T-helper 1 cell treated with Interleukin-12 subunit alpha and Interleukin-12 subunit beta and Interleukin-4 antibody, amounts not matched to agents 30 μg/mL and 1 μg/mL, for 36 hours (primary cell): ENCODE data around the gene THADA.
A peak's percentile ranks its signal among the peaks of the same experiment; 100 is the strongest.
"Not testable (repeated sequence)": the region's sequence is repeated elsewhere in the genome, so short reads cannot be mapped to it uniquely, and the experiment has no call there.

Source experiments
- H3K27ac Mint-ChIP-seq: one replicate; pipeline ENCODE4 v1.8.0; 2021; ENCODE audit warnings: mild to moderate bottlenecking, mixed read lengths
- H3K27me3 Mint-ChIP-seq: one replicate; pipeline ENCODE4 v1.8.0; 2021; ENCODE audit warnings: low read depth, mixed read lengths
- H3K36me3 Mint-ChIP-seq: one replicate; pipeline ENCODE4 v1.8.0; 2021; ENCODE audit warnings: low read depth, mixed read lengths
- H3K4me1 Mint-ChIP-seq: one replicate; pipeline ENCODE4 v1.8.0; 2021; ENCODE audit warnings: low read depth, mixed read lengths
- H3K4me3 Mint-ChIP-seq: one replicate; pipeline ENCODE4 v1.8.0; 2021; ENCODE audit warnings: mild to moderate bottlenecking, moderate library complexity, mixed read lengths
- H3K9me3 Mint-ChIP-seq: one replicate; pipeline ENCODE4 v1.8.0; 2021; ENCODE audit warnings: mixed read lengths

THADA gene

DNA sequence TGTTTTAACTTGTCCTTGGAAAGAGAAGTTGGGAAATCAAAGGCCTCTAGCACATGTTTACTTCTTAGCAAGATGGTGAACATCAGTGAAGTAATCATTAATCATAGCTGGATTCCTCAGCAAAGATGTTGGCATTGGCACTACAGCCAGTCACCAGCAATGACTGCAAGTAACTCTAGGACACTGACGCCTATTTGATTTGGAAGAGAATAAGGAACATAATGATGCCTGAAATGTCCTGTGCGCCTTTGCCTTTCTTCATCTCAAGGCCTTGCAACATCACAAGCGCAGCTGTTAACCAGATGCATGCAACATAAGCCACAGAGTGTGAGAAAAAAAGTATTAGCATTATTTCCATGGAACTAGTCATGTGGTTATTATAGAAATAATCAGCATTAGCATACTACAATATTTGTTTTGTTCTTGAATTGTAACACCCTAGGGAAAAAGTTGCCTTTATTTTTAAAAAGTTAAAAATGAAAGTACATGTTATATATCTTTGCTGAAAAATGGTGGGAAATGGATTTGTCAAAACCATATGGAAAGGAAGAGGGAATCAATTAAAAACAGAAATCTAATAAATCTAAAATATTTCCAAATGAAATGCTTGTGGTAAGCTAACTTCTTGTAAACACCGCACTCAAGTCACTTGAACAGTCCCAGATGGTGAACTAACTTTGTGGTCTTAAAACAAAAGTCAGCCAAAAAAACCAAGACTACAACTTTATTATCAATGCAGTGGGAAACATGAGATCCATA is 55.6 kb downstream of the THADA start:
- Mint-ChIP-seq H3K27ac (no peak overlapping the region), H3K4me1 (peaks cover 19% of the 10 kb centered on the region), H3K27me3 (no peaks in the 10 kb centered on the region), H3K36me3 (peaks cover 13% of the 10 kb centered on the region), H3K9me3 (no peaks in the 10 kb centered on the region), H3K4me3 (no peak overlapping the region)

DNA sequence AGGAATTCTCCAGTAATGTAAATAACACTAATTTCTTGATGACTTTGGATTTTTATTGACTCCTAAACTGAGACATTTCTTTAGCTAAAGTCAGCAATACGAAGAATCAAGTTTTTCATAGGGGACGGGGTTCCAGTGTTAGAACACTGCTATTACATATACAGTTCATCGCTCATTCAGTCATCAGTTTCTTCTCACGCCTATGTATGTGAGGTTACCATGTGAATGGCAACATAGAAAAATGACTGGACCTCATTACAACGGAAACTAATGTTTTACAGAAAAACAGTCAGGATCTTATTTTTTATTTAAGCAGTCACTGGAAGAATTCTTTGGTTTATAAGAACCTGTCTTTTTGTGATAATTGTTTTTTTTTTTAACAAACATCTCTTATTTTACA is 56.4 kb downstream of the THADA start:
- Mint-ChIP-seq H3K4me3 (no peak overlapping the region), H3K4me1 (peaks cover 19% of the 10 kb centered on the region), H3K9me3 (no peaks in the 10 kb centered on the region)

DNA sequence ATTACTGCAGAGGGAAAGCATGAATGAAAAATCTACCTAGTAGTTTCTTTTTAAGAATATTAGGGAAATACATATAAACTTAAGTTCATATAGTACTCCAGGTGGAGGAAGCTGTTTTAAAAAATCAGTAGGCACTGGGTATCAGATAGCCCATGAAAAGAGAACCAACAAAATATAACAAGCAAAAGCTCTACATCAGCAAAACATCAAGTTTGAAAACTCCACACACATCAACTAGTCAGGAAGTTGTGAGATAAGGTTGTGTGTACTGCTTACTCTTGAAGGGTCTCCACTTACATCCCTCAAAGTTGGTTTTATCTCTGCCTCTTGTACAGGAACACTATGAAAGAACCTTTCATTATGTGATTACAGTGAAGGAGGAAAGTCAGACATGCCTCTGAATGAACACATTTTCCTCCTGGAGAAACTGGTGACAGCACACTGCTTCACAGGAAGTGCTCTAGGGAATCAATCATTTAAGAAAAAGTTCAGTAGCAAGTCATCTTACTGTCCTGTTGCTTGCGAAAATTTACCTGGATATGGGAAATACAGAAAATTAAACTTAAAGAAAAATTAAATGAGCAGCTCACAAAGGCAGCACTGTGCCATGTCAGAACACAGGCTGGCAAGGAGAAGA is 57.7 kb downstream of the THADA start:
- H3K4me3 Mint-ChIP-seq, result no peak overlapping the region
- peak overlapping the region; percentile 22 for H3K27ac Mint-ChIP-seq
- H3K4me1 Mint-ChIP-seq, result peaks cover 19% of the 10 kb centered on the region
- H3K36me3 Mint-ChIP-seq, result peaks cover 22% of the 10 kb centered on the region
- no peaks in the 10 kb centered on the region for H3K9me3 Mint-ChIP-seq
- H3K27me3 Mint-ChIP-seq, result no peaks in the 10 kb centered on the region

More for the DNA sequence above, 56.4 kb downstream of the THADA start:
- Mint-ChIP-seq H3K27ac (no peak overlapping the region), H3K36me3 (peaks cover 19% of the 10 kb centered on the region), H3K27me3 (no peaks in the 10 kb centered on the region)

DNA sequence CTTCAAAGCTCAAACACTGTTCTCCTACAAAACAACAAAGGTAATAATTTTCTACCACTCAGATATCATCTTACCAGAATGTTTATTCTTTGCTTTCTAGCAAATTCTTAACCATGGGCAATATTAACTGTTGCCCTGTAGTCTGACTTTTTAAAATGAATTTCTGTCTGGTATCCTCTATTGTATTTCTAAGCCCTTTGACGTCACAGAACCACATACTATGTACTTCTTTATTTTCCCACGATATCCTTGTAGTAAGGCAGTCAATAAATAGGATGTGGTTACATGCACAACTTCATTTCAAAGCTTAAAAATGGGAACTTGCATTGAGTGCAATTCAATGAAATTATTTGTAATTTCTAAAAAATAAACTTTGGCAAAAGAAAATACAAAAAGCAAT is 58.7 kb downstream of the THADA start:
- Mint-ChIP-seq H3K27me3 (no peaks in the 10 kb centered on the region), H3K4me3 (no peak overlapping the region), H3K9me3 (no peaks in the 10 kb centered on the region), H3K27ac (no peak overlapping the region), H3K4me1 (peaks cover 19% of the 10 kb centered on the region), H3K36me3 (peaks cover 24% of the 10 kb centered on the region)

DNA sequence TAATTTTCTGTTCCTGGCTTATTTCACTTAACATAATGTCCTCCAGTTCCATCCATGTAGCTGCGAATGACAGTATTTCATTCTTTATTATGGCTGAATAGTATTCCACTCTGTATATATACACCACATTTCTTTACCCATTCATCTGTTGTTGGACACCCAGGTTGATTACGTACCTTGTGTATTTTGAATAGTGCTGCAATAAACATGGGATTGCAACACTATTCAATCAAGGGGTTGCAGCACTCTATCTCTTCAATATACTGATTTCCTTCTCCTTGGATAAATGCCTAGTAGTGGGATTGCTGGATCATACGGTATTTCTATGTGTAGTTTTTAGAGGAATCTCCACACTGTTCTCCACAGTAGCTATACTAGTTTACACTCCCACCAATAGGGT is 61.3 kb downstream of the THADA start:
- Mint-ChIP-seq H3K27ac (no peak overlapping the region), H3K27me3 (no peaks in the 10 kb centered on the region), H3K36me3 (peaks cover 28% of the 10 kb centered on the region), H3K9me3 (no peaks in the 10 kb centered on the region), H3K4me3 (no peak overlapping the region), H3K4me1 (peaks cover 13% of the 10 kb centered on the region)

DNA sequence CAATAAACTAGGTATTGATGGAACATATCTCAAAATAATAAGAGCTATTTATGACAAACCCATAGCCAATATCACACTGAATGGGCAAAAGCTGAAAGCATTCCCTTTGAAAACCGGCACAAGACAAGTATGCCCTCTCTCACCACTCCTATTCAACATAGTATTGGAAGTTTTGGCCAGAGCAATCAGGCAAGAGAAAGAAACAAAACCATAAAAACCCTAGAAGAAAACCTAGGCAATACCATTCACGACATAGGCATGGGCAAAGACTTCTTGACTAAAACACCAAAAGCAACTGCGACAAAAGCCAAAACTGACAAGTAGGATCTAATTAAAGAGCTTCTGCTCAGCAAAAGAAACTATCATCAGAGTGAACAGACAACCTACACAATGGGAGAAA is 63.3 kb downstream of the THADA start:
- H3K9me3 Mint-ChIP-seq, H3K4me1 Mint-ChIP-seq: not testable (repeated sequence)
- peaks cover 24% of the 10 kb centered on the region for H3K36me3 Mint-ChIP-seq

DNA sequence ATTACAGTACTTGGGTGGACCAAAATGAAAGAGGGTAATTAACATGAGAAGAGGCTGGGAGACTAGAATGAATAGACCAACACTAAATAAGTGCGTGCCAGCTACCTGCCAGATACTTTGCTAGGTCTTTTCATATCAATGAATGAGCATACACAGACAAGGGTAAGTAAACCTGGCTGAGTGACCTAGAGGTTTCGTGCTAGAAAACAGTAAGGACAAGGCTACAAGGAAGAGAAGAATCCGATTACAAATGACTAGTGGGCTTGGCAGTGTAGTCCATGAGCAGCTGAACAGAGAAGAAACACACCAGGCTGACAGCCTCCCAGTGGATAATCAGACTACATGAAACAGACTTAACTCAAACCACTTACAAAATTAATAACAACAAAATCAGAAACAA is 64.6 kb downstream of the THADA start:
- no peak overlapping the region for H3K27ac Mint-ChIP-seq

More for the DNA sequence above, 63.3 kb downstream of the THADA start:
- H3K4me3 Mint-ChIP-seq, H3K27ac Mint-ChIP-seq, H3K27me3 Mint-ChIP-seq: not testable (repeated sequence)

DNA sequence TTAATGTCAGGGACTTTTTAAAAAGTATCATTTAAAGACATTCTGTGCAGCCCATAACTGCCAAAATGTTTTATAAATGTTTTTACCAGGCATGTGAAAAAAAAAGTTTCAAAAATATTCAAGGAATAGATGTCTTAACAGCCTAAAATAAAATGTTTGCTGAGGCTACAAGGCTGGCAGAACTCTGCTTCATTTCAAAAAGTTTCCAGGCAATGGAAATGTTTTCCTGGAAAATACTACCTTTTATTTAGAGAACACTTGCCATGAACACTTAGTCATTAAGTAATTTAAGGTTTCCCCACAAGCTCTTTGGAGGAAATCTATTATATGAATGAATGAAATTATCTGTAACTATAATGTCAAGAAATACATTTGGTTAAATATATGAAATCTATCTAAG is 68.8 kb downstream of the THADA start:
- H3K36me3 Mint-ChIP-seq, result peaks cover 36% of the 10 kb centered on the region
- peaks cover 17% of the 10 kb centered on the region for H3K9me3 Mint-ChIP-seq
- no peak overlapping the region for H3K4me3 Mint-ChIP-seq

More for the DNA sequence above, 64.6 kb downstream of the THADA start:
- Mint-ChIP-seq H3K4me1 (no peaks in the 10 kb centered on the region), H3K4me3 (no peak overlapping the region), H3K27me3 (no peaks in the 10 kb centered on the region), H3K9me3 (peaks cover under 1% of the 10 kb centered on the region), H3K36me3 (peaks cover 30% of the 10 kb centered on the region)

DNA sequence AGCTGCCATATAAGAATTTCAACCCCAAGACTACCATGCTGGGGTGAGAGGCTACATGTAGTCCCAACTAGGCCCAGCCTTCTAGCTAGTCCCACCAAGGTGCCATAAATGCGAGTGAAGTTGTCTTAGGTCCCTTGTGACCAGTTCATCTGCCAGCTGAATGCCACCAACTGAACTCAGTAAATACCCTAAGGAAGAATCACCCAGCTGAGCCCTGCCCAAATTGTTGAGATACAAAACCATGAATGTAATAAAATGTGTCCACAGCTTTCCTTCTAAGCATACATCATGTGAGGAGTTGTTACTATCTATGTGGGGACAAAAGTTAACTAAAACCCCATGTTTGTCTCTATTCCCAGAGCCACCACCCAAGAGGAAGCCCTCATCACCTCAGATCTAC is 70.3 kb downstream of the THADA start:
- H3K27me3 Mint-ChIP-seq, result no peaks in the 10 kb centered on the region
- H3K4me1 Mint-ChIP-seq, result peaks cover 6% of the 10 kb centered on the region
- peaks cover 30% of the 10 kb centered on the region for H3K36me3 Mint-ChIP-seq
- H3K4me3 Mint-ChIP-seq, result no peak overlapping the region
- no peak overlapping the region for H3K27ac Mint-ChIP-seq
- peaks cover 17% of the 10 kb centered on the region for H3K9me3 Mint-ChIP-seq

More for the DNA sequence above, 68.8 kb downstream of the THADA start:
- Mint-ChIP-seq H3K27me3 (no peaks in the 10 kb centered on the region), H3K4me1 (peaks cover 6% of the 10 kb centered on the region), H3K27ac (no peak overlapping the region)

DNA sequence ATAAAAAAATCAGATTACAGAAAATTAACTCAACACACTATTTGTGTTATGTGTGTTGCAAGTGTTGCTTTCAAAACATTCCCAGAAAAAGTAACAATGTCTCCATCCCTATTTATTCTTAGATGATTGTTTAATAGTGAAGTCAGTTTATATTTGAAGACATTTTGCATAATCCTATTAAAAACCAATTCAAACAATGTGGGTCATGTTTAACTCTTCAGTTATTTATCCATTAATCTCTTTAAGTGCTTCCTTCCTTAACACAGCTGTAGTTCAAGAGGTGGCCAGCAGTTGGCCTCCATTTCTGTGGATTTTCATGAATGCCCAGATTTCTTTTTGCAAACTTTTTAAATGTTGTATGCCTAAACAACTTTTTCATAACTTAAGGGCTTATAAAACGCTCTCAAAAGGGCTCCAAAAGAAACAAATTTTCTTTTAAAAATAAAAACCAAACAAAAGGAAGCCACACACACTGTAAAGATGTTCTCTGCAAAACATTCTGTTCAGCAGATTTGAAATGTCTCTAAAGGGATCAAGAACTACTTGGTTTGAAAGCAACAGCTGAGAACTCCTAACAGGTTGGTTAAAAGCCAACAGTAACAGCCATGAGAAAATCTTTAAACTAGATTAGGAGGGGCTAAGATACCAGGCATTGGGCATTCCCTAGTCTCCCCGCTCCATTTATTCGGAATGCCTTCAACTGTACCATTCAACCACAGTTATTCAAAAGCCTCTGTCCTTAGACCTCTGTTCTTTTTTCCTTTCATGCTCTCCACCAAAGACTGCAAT is 71.5 kb downstream of the THADA start:
- Mint-ChIP-seq H3K4me1 (peaks cover 10% of the 10 kb centered on the region), H3K9me3 (peaks cover 17% of the 10 kb centered on the region), H3K27me3 (no peaks in the 10 kb centered on the region), H3K4me3 (no peak overlapping the region), H3K36me3 (peaks cover 30% of the 10 kb centered on the region), H3K27ac (no peak overlapping the region)

DNA sequence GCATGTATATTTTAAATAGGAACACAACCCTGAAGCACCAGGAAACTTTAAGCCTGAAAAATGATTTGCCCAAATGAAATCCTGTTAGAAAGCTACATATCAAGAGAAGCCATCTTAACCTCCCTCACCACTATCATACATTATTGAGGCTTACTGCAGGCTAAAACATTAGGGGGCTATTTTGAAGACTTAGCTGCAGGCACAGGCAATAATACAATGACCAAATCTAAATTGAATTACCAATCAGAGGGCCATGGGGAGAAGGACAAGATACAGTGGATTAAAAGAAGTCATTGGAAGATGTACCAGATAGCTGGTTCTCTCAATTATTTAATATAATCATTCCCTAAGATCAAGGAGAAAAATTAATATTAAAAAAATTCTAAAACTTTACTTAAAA is 73.7 kb downstream of the THADA start:
- Mint-ChIP-seq H3K27me3 (no peaks in the 10 kb centered on the region), H3K27ac (no peak overlapping the region), H3K9me3 (peaks cover 17% of the 10 kb centered on the region), H3K4me3 (no peak overlapping the region), H3K36me3 (peaks cover 28% of the 10 kb centered on the region), H3K4me1 (peaks cover 18% of the 10 kb centered on the region)

DNA sequence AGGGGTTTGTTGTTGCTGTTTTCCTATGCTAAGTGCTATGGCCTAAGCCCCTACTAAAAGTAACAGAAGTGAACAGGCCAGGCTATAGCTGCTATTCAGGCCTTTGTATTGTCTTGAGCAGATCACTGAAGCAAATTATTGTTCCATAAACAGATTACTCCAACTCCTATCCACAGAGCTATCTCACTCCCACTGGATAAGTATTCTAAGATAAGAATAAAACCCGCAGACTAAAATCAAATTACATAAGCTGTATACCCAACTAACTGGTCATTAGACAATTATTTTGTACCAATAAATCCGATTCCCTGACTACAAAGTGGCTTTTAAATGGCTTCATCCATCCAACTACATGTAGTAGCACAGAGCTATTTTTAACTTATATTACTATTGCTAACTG is 74.3 kb downstream of the THADA start:
- Mint-ChIP-seq H3K36me3 (peaks cover 25% of the 10 kb centered on the region), H3K4me1 (peaks cover 18% of the 10 kb centered on the region), H3K4me3 (no peak overlapping the region), H3K9me3 (peaks cover 17% of the 10 kb centered on the region), H3K27me3 (no peaks in the 10 kb centered on the region), H3K27ac (no peak overlapping the region)

DNA sequence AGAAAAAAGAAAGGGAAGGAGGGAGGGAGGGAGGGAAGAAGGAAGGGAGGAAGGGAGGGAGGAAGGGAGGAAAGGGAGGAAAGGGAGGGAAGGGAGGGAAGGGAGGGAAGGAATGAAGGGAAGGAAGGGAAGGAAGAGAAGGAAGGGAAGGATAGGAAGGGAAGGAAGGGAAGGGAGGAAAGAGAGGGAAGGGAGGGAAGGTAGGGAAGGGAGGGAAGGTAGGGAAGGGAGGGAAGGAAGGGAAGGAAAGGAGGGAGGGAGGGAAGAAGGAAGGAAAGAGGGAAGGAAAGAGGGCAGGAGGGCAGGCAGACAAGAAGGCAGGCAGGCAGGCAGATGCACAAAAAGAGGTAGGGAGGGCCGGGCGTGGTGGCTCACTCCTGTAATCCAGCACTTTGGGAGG is 74.9 kb downstream of the THADA start:
- H3K4me3 Mint-ChIP-seq, result no peak overlapping the region
- H3K9me3 Mint-ChIP-seq, result peaks cover 13% of the 10 kb centered on the region
- peaks cover 19% of the 10 kb centered on the region for H3K36me3 Mint-ChIP-seq
- no peaks in the 10 kb centered on the region for H3K27me3 Mint-ChIP-seq
- H3K4me1 Mint-ChIP-seq, result peaks cover 18% of the 10 kb centered on the region
- no peak overlapping the region for H3K27ac Mint-ChIP-seq

DNA sequence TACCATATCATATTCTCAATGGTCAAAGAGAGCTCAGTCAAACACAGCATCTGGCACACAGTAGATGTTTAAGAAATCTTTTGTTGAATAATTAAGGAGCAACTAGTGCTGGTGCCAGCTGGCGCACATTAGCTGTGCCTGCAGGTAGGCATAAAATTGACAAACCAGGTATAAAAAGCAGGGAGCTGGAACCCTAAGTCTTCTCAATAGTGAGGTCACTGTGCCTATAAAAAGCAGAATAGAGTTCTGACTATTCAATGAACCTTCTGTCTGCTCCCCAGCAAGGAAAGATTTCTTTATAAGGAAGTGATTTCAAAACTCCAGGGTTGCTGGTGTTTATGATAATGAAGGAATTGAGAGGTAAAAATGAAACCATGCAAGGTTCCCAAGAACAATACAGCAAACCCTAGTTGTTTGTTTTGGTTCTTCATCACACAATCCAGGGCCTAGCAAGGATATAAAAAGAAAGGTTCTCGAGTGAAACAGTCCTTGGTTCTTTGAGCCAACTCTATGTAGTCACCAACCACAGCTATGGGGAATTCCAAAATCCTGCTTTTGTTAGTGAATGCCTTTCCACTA is 76.1 kb downstream of the THADA start:
- no peak overlapping the region for H3K27ac Mint-ChIP-seq
- H3K4me1 Mint-ChIP-seq, result peaks cover 13% of the 10 kb centered on the region
- H3K36me3 Mint-ChIP-seq, result peaks cover 7% of the 10 kb centered on the region
- H3K27me3 Mint-ChIP-seq, result no peaks in the 10 kb centered on the region
- H3K9me3 Mint-ChIP-seq, result peaks cover under 1% of the 10 kb centered on the region
- H3K4me3 Mint-ChIP-seq, result no peak overlapping the region
